ENCODE results near the gene NWD2. TPM values are rescaled to one million over a fixed set of nuclear protein-coding genes. Genes with fewer than 3 reads are reported as not detected.

The NWD2 gene
- total RNA-seq, 1 experiment from 2014 or later = not detected

- no peak for DNase-seq (ENCODE audit: low read depth, low spot score)
- in situ Hi-C loops (cut with HindIII; ENCODE audit: low pct_unique_long_range_greater_than_20kb, low sequenced_read_pairs) = no loop called here
These were observed 180.2 kb downstream of the NWD2 start for GRCh38 chr4:37424753-37425152.

GRCh38 chr4:37425857-37426256 lies 181.3 kb downstream of the NWD2 start:
- in situ Hi-C loops (cut with HindIII; ENCODE audit: low pct_unique_long_range_greater_than_20kb, low sequenced_read_pairs) = no loop called here
- DNase-seq (ENCODE audit: low read depth, low spot score) = no peak

- in situ Hi-C loops (cut with HindIII; ENCODE audit: low pct_unique_long_range_greater_than_20kb, low sequenced_read_pairs) = no loop called here
These were observed 182.7 kb downstream of the NWD2 start for GRCh38 chr4:37427193-37427592.

GRCh38 chr4:37429906-37430305 lies 185.4 kb downstream of the NWD2 start:
- DNase-seq (ENCODE audit: low read depth, low spot score) = no peak
- in situ Hi-C loops (cut with HindIII; ENCODE audit: low pct_unique_long_range_greater_than_20kb, low sequenced_read_pairs) = no loop called here

More at GRCh38 chr4:37427193-37427592, 182.7 kb downstream of the NWD2 start:
- no peak for DNase-seq (ENCODE audit: low read depth, low spot score)

GRCh38 chr4:37430718-37431416 lies 186.3 kb downstream of the NWD2 start:
- in situ Hi-C loops (cut with HindIII; ENCODE audit: low pct_unique_long_range_greater_than_20kb, low sequenced_read_pairs) = no loop called here

GRCh38 chr4:37431417-37431743 lies 186.8 kb downstream of the NWD2 start:
- in situ Hi-C loops (cut with HindIII; ENCODE audit: low pct_unique_long_range_greater_than_20kb, low sequenced_read_pairs) = no loop called here
- DNase-seq (ENCODE audit: low read depth, low spot score) = no peak

More at GRCh38 chr4:37430718-37431416, 186.3 kb downstream of the NWD2 start:
- DNase-seq (ENCODE audit: low read depth, low spot score) = no peak

GRCh38 chr4:37434469-37434868 lies 189.9 kb downstream of the NWD2 start:
- DNase-seq (ENCODE audit: low read depth, low spot score) = peak; percentile 22

GRCh38 chr4:37436546-37436945 lies 192.0 kb downstream of the NWD2 start:
- DNase-seq (ENCODE audit: low read depth, low spot score) = no peak
- in situ Hi-C loops (cut with HindIII; ENCODE audit: low pct_unique_long_range_greater_than_20kb, low sequenced_read_pairs) = no loop called here

More at GRCh38 chr4:37434469-37434868, 189.9 kb downstream of the NWD2 start:
- in situ Hi-C loops (cut with HindIII; ENCODE audit: low pct_unique_long_range_greater_than_20kb, low sequenced_read_pairs) = no loop called here

GRCh38 chr4:37437163-37437562 lies 192.6 kb downstream of the NWD2 start:
- in situ Hi-C loops (cut with HindIII; ENCODE audit: low pct_unique_long_range_greater_than_20kb, low sequenced_read_pairs) = no loop called here
- no peak for DNase-seq (ENCODE audit: low read depth, low spot score)

GRCh38 chr4:37438564-37439279 lies 194.2 kb downstream of the NWD2 start:
- DNase-seq (ENCODE audit: low read depth, low spot score) = no peak
- in situ Hi-C loops (cut with HindIII; ENCODE audit: low pct_unique_long_range_greater_than_20kb, low sequenced_read_pairs) = no loop called here

- DNase-seq (ENCODE audit: low read depth, low spot score) = no peak
- in situ Hi-C loops (cut with HindIII; ENCODE audit: low pct_unique_long_range_greater_than_20kb, low sequenced_read_pairs) = no loop called here
These were observed 195.4 kb downstream of the NWD2 start for GRCh38 chr4:37439809-37440474.

GRCh38 chr4:37440501-37440900 lies 196.0 kb downstream of the NWD2 start:
- in situ Hi-C loops (cut with HindIII; ENCODE audit: low pct_unique_long_range_greater_than_20kb, low sequenced_read_pairs) = no loop called here
- DNase-seq (ENCODE audit: low read depth, low spot score) = no peak

GRCh38 chr4:37441231-37442061 lies 196.9 kb downstream of the NWD2 start:
- peak; percentile 13 for DNase-seq (ENCODE audit: low read depth, low spot score)
- in situ Hi-C loops (cut with HindIII; ENCODE audit: low pct_unique_long_range_greater_than_20kb, low sequenced_read_pairs) = no loop called here

- no peak for DNase-seq (ENCODE audit: low read depth, low spot score)
- in situ Hi-C loops (cut with HindIII; ENCODE audit: low pct_unique_long_range_greater_than_20kb, low sequenced_read_pairs) = no loop called here
These were observed 197.4 kb downstream of the NWD2 start for GRCh38 chr4:37442062-37442323.

GRCh38 chr4:37443137-37443536 lies 198.6 kb downstream of the NWD2 start:
- in situ Hi-C loops (cut with HindIII; ENCODE audit: low pct_unique_long_range_greater_than_20kb, low sequenced_read_pairs) = no loop called here
- DNase-seq (ENCODE audit: low read depth, low spot score) = no peak

GRCh38 chr4:37445023-37445422 lies 200.5 kb downstream of the NWD2 start:
- in situ Hi-C loops (cut with HindIII; ENCODE audit: low pct_unique_long_range_greater_than_20kb, low sequenced_read_pairs) = no loop called here
- no peak for DNase-seq (ENCODE audit: low read depth, low spot score)

GRCh38 chr4:37446016-37446415 lies 201.5 kb downstream of the NWD2 start:
- in situ Hi-C loops (cut with HindIII; ENCODE audit: low pct_unique_long_range_greater_than_20kb, low sequenced_read_pairs) = no loop called here
- peak; percentile 17 for DNase-seq (ENCODE audit: low read depth, low spot score)

- DNase-seq (ENCODE audit: low read depth, low spot score) = no peak
- in situ Hi-C loops (cut with HindIII; ENCODE audit: low pct_unique_long_range_greater_than_20kb, low sequenced_read_pairs) = no loop called here
These were observed 203.3 kb downstream of the NWD2 start for GRCh38 chr4:37447886-37448285.

All from SK-MEL-5 (cell line).